Measurements from ENCODE around the gene RGS8.

RGS8 gene

GRCh38 chr1:182715531-182715930, 31.1 kb upstream of the RGS8 start:
- Histone ChIP-seq H3K4me3 (ENCODE audit: low read length) (no peak overlapping the region), H3K4me1 (ENCODE audit: control insufficient read depth, insufficient read depth, low read length) (no peaks in the 10 kb centered on the region), H3K36me3 (ENCODE audit: control insufficient read depth, insufficient read depth, low read length) (no peaks in the 10 kb centered on the region), H3K27me3 (ENCODE audit: control insufficient read depth, insufficient read depth, low read length) (no peaks in the 10 kb centered on the region), H3K9ac (ENCODE audit: low read length) (no peak overlapping the region), H3K9me3 (ENCODE audit: control insufficient read depth, low read length) (no peaks in the 10 kb centered on the region)

GRCh38 chr1:182714546-182714945, 30.2 kb upstream of the RGS8 start:
- Histone ChIP-seq H3K27me3 (ENCODE audit: control insufficient read depth, insufficient read depth, low read length) (no peaks in the 10 kb centered on the region), H3K9ac (ENCODE audit: low read length) (no peak overlapping the region), H3K36me3 (ENCODE audit: control insufficient read depth, insufficient read depth, low read length) (no peaks in the 10 kb centered on the region), H3K4me1 (ENCODE audit: control insufficient read depth, insufficient read depth, low read length) (no peaks in the 10 kb centered on the region), H3K9me3 (ENCODE audit: control insufficient read depth, low read length) (no peaks in the 10 kb centered on the region), H3K4me3 (ENCODE audit: low read length) (no peak overlapping the region)

GRCh38 chr1:182713939-182714338, 29.6 kb upstream of the RGS8 start:
- no peaks in the 10 kb centered on the region for H3K9me3 ChIP-seq (ENCODE audit: control insufficient read depth, low read length)
- no peaks in the 10 kb centered on the region for H3K27me3 ChIP-seq (ENCODE audit: control insufficient read depth, insufficient read depth, low read length)
- H3K36me3 ChIP-seq (ENCODE audit: control insufficient read depth, insufficient read depth, low read length): no peaks in the 10 kb centered on the region
- no peak overlapping the region for H3K4me3 ChIP-seq (ENCODE audit: low read length)
- no peaks in the 10 kb centered on the region for H3K4me1 ChIP-seq (ENCODE audit: control insufficient read depth, insufficient read depth, low read length)
- H3K9ac ChIP-seq (ENCODE audit: low read length): no peak overlapping the region

GRCh38 chr1:182713492-182713891, 29.1 kb upstream of the RGS8 start:
- no peaks in the 10 kb centered on the region for H3K27me3 ChIP-seq (ENCODE audit: control insufficient read depth, insufficient read depth, low read length)
- no peak overlapping the region for H3K4me3 ChIP-seq (ENCODE audit: low read length)
- H3K9ac ChIP-seq (ENCODE audit: low read length): no peak overlapping the region
- no peaks in the 10 kb centered on the region for H3K36me3 ChIP-seq (ENCODE audit: control insufficient read depth, insufficient read depth, low read length)
- no peaks in the 10 kb centered on the region for H3K4me1 ChIP-seq (ENCODE audit: control insufficient read depth, insufficient read depth, low read length)
- H3K9me3 ChIP-seq (ENCODE audit: control insufficient read depth, low read length): no peaks in the 10 kb centered on the region

GRCh38 chr1:182709855-182710254, 25.5 kb upstream of the RGS8 start:
- Histone ChIP-seq H3K27me3 (ENCODE audit: control insufficient read depth, insufficient read depth, low read length) (no peaks in the 10 kb centered on the region), H3K9ac (ENCODE audit: low read length) (no peak overlapping the region), H3K4me1 (ENCODE audit: control insufficient read depth, insufficient read depth, low read length) (no peaks in the 10 kb centered on the region), H3K36me3 (ENCODE audit: control insufficient read depth, insufficient read depth, low read length) (no peaks in the 10 kb centered on the region), H3K4me3 (ENCODE audit: low read length) (no peak overlapping the region), H3K9me3 (ENCODE audit: control insufficient read depth, low read length) (no peaks in the 10 kb centered on the region)

- H3K4me3 ChIP-seq (ENCODE audit: low read length): no peak overlapping the region
- H3K27me3 ChIP-seq (ENCODE audit: control insufficient read depth, insufficient read depth, low read length): no peaks in the 10 kb centered on the region
- H3K9ac ChIP-seq (ENCODE audit: low read length): no peak overlapping the region
- no peaks in the 10 kb centered on the region for H3K36me3 ChIP-seq (ENCODE audit: control insufficient read depth, insufficient read depth, low read length)
- peaks cover 4% of the 10 kb centered on the region for H3K4me1 ChIP-seq (ENCODE audit: control insufficient read depth, insufficient read depth, low read length)
- no peaks in the 10 kb centered on the region for H3K9me3 ChIP-seq (ENCODE audit: control insufficient read depth, low read length)
Measured at GRCh38 chr1:182709225-182709764, 24.9 kb upstream of the RGS8 start.

- H3K36me3 ChIP-seq (ENCODE audit: control insufficient read depth, insufficient read depth, low read length): no peaks in the 10 kb centered on the region
- no peak overlapping the region for H3K4me3 ChIP-seq (ENCODE audit: low read length)
- H3K4me1 ChIP-seq (ENCODE audit: control insufficient read depth, insufficient read depth, low read length): peaks cover 14% of the 10 kb centered on the region
- H3K27me3 ChIP-seq (ENCODE audit: control insufficient read depth, insufficient read depth, low read length): no peaks in the 10 kb centered on the region
- no peaks in the 10 kb centered on the region for H3K9me3 ChIP-seq (ENCODE audit: control insufficient read depth, low read length)
- H3K9ac ChIP-seq (ENCODE audit: low read length): no peak overlapping the region
Measured at GRCh38 chr1:182707122-182707521, 22.7 kb upstream of the RGS8 start.

GRCh38 chr1:182704677-182705076, 20.3 kb upstream of the RGS8 start:
- no peak overlapping the region for H3K9ac ChIP-seq (ENCODE audit: low read length)
- peaks cover 14% of the 10 kb centered on the region for H3K4me1 ChIP-seq (ENCODE audit: control insufficient read depth, insufficient read depth, low read length)
- no peak overlapping the region for H3K4me3 ChIP-seq (ENCODE audit: low read length)
- no peaks in the 10 kb centered on the region for H3K36me3 ChIP-seq (ENCODE audit: control insufficient read depth, insufficient read depth, low read length)
- no peaks in the 10 kb centered on the region for H3K27me3 ChIP-seq (ENCODE audit: control insufficient read depth, insufficient read depth, low read length)
- H3K9me3 ChIP-seq (ENCODE audit: control insufficient read depth, low read length): no peaks in the 10 kb centered on the region

- Histone ChIP-seq H3K27me3 (ENCODE audit: control insufficient read depth, insufficient read depth, low read length) (no peaks in the 10 kb centered on the region), H3K4me3 (ENCODE audit: low read length) (no peak overlapping the region), H3K36me3 (ENCODE audit: control insufficient read depth, insufficient read depth, low read length) (no peaks in the 10 kb centered on the region), H3K9me3 (ENCODE audit: control insufficient read depth, low read length) (no peaks in the 10 kb centered on the region), H3K4me1 (ENCODE audit: control insufficient read depth, insufficient read depth, low read length) (peaks cover 14% of the 10 kb centered on the region), H3K9ac (ENCODE audit: low read length) (no peak overlapping the region)
Measured at GRCh38 chr1:182703539-182703938, 19.2 kb upstream of the RGS8 start.

GRCh38 chr1:182702826-182703524, 18.6 kb upstream of the RGS8 start:
- Histone ChIP-seq H3K9ac (ENCODE audit: low read length) (no peak overlapping the region), H3K36me3 (ENCODE audit: control insufficient read depth, insufficient read depth, low read length) (no peaks in the 10 kb centered on the region), H3K4me1 (ENCODE audit: control insufficient read depth, insufficient read depth, low read length) (peaks cover 14% of the 10 kb centered on the region), H3K4me3 (ENCODE audit: low read length) (no peak overlapping the region), H3K9me3 (ENCODE audit: control insufficient read depth, low read length) (no peaks in the 10 kb centered on the region), H3K27me3 (ENCODE audit: control insufficient read depth, insufficient read depth, low read length) (no peaks in the 10 kb centered on the region)

- H3K4me3 ChIP-seq (ENCODE audit: low read length): no peak overlapping the region
Measured at GRCh38 chr1:182700351-182700709, 15.9 kb upstream of the RGS8 start.

GRCh38 chr1:182699393-182700350, 15.3 kb upstream of the RGS8 start:
- no peaks in the 10 kb centered on the region for H3K36me3 ChIP-seq (ENCODE audit: control insufficient read depth, insufficient read depth, low read length)
- H3K4me1 ChIP-seq (ENCODE audit: control insufficient read depth, insufficient read depth, low read length): peaks cover 30% of the 10 kb centered on the region
- no peak overlapping the region for H3K9ac ChIP-seq (ENCODE audit: low read length)
- H3K9me3 ChIP-seq (ENCODE audit: control insufficient read depth, low read length): no peaks in the 10 kb centered on the region
- H3K27me3 ChIP-seq (ENCODE audit: control insufficient read depth, insufficient read depth, low read length): no peaks in the 10 kb centered on the region
- H3K4me3 ChIP-seq (ENCODE audit: low read length): no peak overlapping the region

More at GRCh38 chr1:182700351-182700709, 15.9 kb upstream of the RGS8 start:
- H3K36me3 ChIP-seq (ENCODE audit: control insufficient read depth, insufficient read depth, low read length): no peaks in the 10 kb centered on the region
- H3K4me1 ChIP-seq (ENCODE audit: control insufficient read depth, insufficient read depth, low read length): peaks cover 28% of the 10 kb centered on the region
- H3K9ac ChIP-seq (ENCODE audit: low read length): no peak overlapping the region
- H3K9me3 ChIP-seq (ENCODE audit: control insufficient read depth, low read length): no peaks in the 10 kb centered on the region
- H3K27me3 ChIP-seq (ENCODE audit: control insufficient read depth, insufficient read depth, low read length): no peaks in the 10 kb centered on the region

Data from mucosa of stomach (tissue), 1 donor.